NCI-H1092 (cell line): ENCODE measurements around the gene CUL9.
"Not testable (repeated sequence)": the region's sequence is repeated elsewhere in the genome, so short reads cannot be mapped to it uniquely, and the experiment has no call there.

Source experiments
- DNase-seq: peaks from one replicate; lab custom pipeline; 2025; lab: John Stamatoyannopoulos, UW

CUL9 gene

GRCh38 chr6:43181942-43182860 is at the start of gene CUL9:
Gene CUL9 (plus strand): TSS chr6:43182196. CDS start chr6:43184311, 2,115 bp downstream.
- DNase-seq: peak; percentile 78

GRCh38 chr6:43138267-43138666 is 43.7 kb upstream of the CUL9 start:
- DNase-seq: no peak

- DNase-seq: not testable (repeated sequence)
These were observed 42.0 kb upstream of the CUL9 start for GRCh38 chr6:43139973-43140372.

- DNase-seq: no peak
These were observed 40.4 kb upstream of the CUL9 start for GRCh38 chr6:43141644-43142043.

- no peak for DNase-seq
These were observed 39.9 kb upstream of the CUL9 start for GRCh38 chr6:43142101-43142500.

GRCh38 chr6:43143235-43144128 is 38.5 kb upstream of the CUL9 start:
- DNase-seq: peak; percentile 78

- DNase-seq: no peak
These were observed 37.1 kb upstream of the CUL9 start for GRCh38 chr6:43144879-43145278.

GRCh38 chr6:43146261-43146660 is 35.7 kb upstream of the CUL9 start:
- no peak for DNase-seq

GRCh38 chr6:43146709-43147688 is 35.0 kb upstream of the CUL9 start:
- DNase-seq: no peak

GRCh38 chr6:43147691-43148477 is 34.1 kb upstream of the CUL9 start:
- DNase-seq: no peak

GRCh38 chr6:43149265-43149664 is 32.7 kb upstream of the CUL9 start:
- DNase-seq: no peak

- no peak for DNase-seq
These were observed 31.8 kb upstream of the CUL9 start for GRCh38 chr6:43150051-43150751.

GRCh38 chr6:43159599-43159998 is 22.4 kb upstream of the CUL9 start:
- DNase-seq: no peak

GRCh38 chr6:43163899-43164298 is 18.1 kb upstream of the CUL9 start:
- no peak for DNase-seq

GRCh38 chr6:43170417-43170930 is 11.5 kb upstream of the CUL9 start:
- peak; percentile 80 for DNase-seq

GRCh38 chr6:43170931-43171706 is 10.9 kb upstream of the CUL9 start, which contains the start of gene SRF:
Gene SRF (plus strand): TSS chr6:43171269. CDS start chr6:43171657, 388 bp downstream.
- DNase-seq: peak; percentile 100

GRCh38 chr6:43171707-43172103 is 10.3 kb upstream of the CUL9 start:
- no peak for DNase-seq

- peak; percentile 19 for DNase-seq
These were observed 9.6 kb upstream of the CUL9 start for GRCh38 chr6:43172104-43173007.
